GM12878 (cell line): ENCODE results near the gene ST6GAL2. TPM values are rescaled to one million over a fixed set of nuclear protein-coding genes. Genes with fewer than 3 reads are reported as not detected.

Source experiments
- ATAC-seq: fragments of 200-7000 bp; cut with Tn5 transposase; 3 replicates; pipeline ENCODE4 v1.9.1; 2020; ENCODE audit warnings: mild to moderate bottlenecking, moderate library complexity
- BruUV-seq: library from RNA; stranded (reverse); fragments of 400-500 nt; replicated peaks from 2 replicates; lab custom pipeline; 2021; lab: Mats Ljungman, UMichigan
- CTCF ChIA-PET: fragments of 300-600 bp; sonication (Branson Sonifier 250); formaldehyde crosslinking; extraction: SDS; loops from one replicate; lab custom pipeline; 2021; ENCODE audit warnings: inconsistent platforms; lab: Yijun Ruan, JAX
- POLR2A ChIA-PET: fragments of 350-600 bp; formaldehyde crosslinking; extraction: SDS; loops from one replicate; lab custom pipeline; 2021; ENCODE audit warnings: inconsistent platforms; lab: Charles Lee
- RAD21 ChIA-PET: fragments of 300-600 bp; sonication (Branson Sonifier 250); formaldehyde crosslinking; loops from one replicate; lab custom pipeline; 2023; ENCODE audit warnings: antibody characterized with exemption; ENCODE audit not compliant: unreplicated experiment; lab: Charles Lee
- SMC1A ChIA-PET: fragments of 300-600 bp; sonication (Branson Sonifier 250); formaldehyde crosslinking; loops from one replicate; lab custom pipeline; 2023; ENCODE audit not compliant: unreplicated experiment, uncharacterized antibody; lab: Charles Lee
- DNase-seq: peaks from one replicate; pipeline ENCODE4 v3.0.0-alpha.2; 2011; ENCODE audit warnings: low read depth, low spot score
- FAIRE-seq: peaks from 3 replicates; lab custom pipeline; 2011; peaks lifted over from hg19 to GRCh38; lab: Jason Lieb, UNC
- H2AFZ ChIP-seq: 2 replicates; pipeline ENCODE4 v1.6.0; 2011; ENCODE audit warnings: low read depth, low read length, control low read depth; ENCODE audit not compliant: control insufficient read depth
- H3K27ac ChIP-seq: 2 replicates; pipeline ENCODE4 v1.5.1; 2011; ENCODE audit warnings: control low read depth; ENCODE audit not compliant: control insufficient read depth, insufficient read depth
- H3K27me3 ChIP-seq, 2 experiments: replicated peaks in 1 of 2; 2 replicates each; pipeline versions ENCODE4 v1.6.0 to v1.6.1; 2011; ENCODE audit warnings: low read length in 1 of 2; ENCODE audit not compliant: control insufficient read depth in 2 of 2, insufficient read depth in 2 of 2
- H3K36me3 ChIP-seq, 2 experiments: 2 replicates each; pipeline ENCODE4 v1.5.1; 2011; ENCODE audit warnings: low read length in 1 of 2; ENCODE audit not compliant: control insufficient read depth in 2 of 2, insufficient read depth in 2 of 2
- H3K4me1 ChIP-seq: 2 replicates; pipeline ENCODE4 v1.6.1; 2011; ENCODE audit warnings: mild to moderate bottlenecking, low read length, moderate library complexity, mixed read lengths; ENCODE audit not compliant: control insufficient read depth, insufficient read depth
- H3K4me2 ChIP-seq: 2 replicates; pipeline ENCODE4 v1.6.0; 2011; ENCODE audit warnings: control low read depth; ENCODE audit not compliant: control insufficient read depth, insufficient read depth
- H3K4me3 ChIP-seq: fragments of 200-600 bp; sonication (generic); 2 replicates; pipeline ENCODE4 v1.5.1; 2016
- H3K79me2 ChIP-seq: 2 replicates; pipeline ENCODE4 v1.6.0; 2011; ENCODE audit warnings: low read length; ENCODE audit not compliant: control insufficient read depth, insufficient read depth
- H3K9ac ChIP-seq: 2 replicates; pipeline ENCODE4 v1.8.0; 2011; ENCODE audit warnings: low read length, control low read depth, mixed read lengths; ENCODE audit not compliant: control insufficient read depth, insufficient read depth
- H3K9me3 ChIP-seq: replicated peaks from 3 replicates; pipeline ENCODE4 v1.5.1; 2011; ENCODE audit warnings: mild to moderate bottlenecking, low read length; ENCODE audit not compliant: control insufficient read depth, insufficient read depth
- H4K20me1 ChIP-seq: 2 replicates; pipeline ENCODE4 v1.6.0; 2011; ENCODE audit not compliant: control insufficient read depth, insufficient read depth
- CBX3 ChIP-seq: fragments of 200-600 bp; sonication (generic); IDR thresholded peaks from 2 replicates; pipeline ENCODE4 v1.6.1; 2016; ENCODE audit warnings: low read depth, borderline replicate concordance
- EP300 ChIP-seq, 2 experiments: fragments of 150-350 bp in 1 of 2; IDR thresholded peaks; 2 replicates each; pipeline ENCODE4 v1.6.1; 2011 to 2012; ENCODE audit warnings: low read depth in 2 of 2, low read length in 2 of 2, borderline replicate concordance in 1 of 2, improper control_type of control experiment in 1 of 2, inconsistent platforms in 1 of 2; ENCODE audit not compliant: control insufficient read depth in 1 of 2
- GATAD2B ChIP-seq: fragments of 450-650 bp; conservative IDR thresholded peaks from 2 replicates; pipeline ENCODE4 v1.6.1; 2017; ENCODE audit warnings: low read depth, mild to moderate bottlenecking, moderate library complexity
- IKZF1 ChIP-seq: fragments of 450-650 bp; conservative IDR thresholded peaks from 2 replicates; pipeline ENCODE4 v1.6.1; 2017; ENCODE audit warnings: antibody characterized with exemption, mild to moderate bottlenecking
- NFYA ChIP-seq: IDR thresholded peaks from 2 replicates; pipeline ENCODE4 v1.6.1; 2011; ENCODE audit warnings: low read depth, mild to moderate bottlenecking, low read length, improper control_type of control experiment, borderline replicate concordance
- PML ChIP-seq: IDR thresholded peaks from 2 replicates; pipeline ENCODE4 v1.6.1; 2012; ENCODE audit warnings: low read length, inconsistent platforms
- SIX5 ChIP-seq: IDR thresholded peaks from 2 replicates; pipeline ENCODE4 v1.6.1; 2011; ENCODE audit warnings: mild to moderate bottlenecking, low read depth, low read length, moderate library complexity; ENCODE audit not compliant: severe bottlenecking
- SMARCA5 ChIP-seq: fragments of 450-650 bp; IDR thresholded peaks from 2 replicates; pipeline ENCODE4 v1.6.1; 2017; ENCODE audit warnings: mild to moderate bottlenecking
- WGBS: methylation state at CpG from one replicate; pipeline ENCODE4 v1.1.6; 2016; ENCODE audit warnings: low lambda C conversion rate; ENCODE audit not compliant: insufficient replicate concordance, insufficient coverage; ENCODE audit errors: missing lambda C conversion rate; 5-methylcytosine and 5-hydroxymethylcytosine counted together
- in situ Hi-C: fragments of 300-500 bp; cut with MboI; formaldehyde crosslinking; loops from 9 replicates; pipeline ENCODE4 v1.14.3; 2018; ENCODE audit warnings: mixed read lengths
- intact Hi-C: fragments of 100-400 bp; cut with micrococcal nuclease; formaldehyde crosslinking; loops from one replicate; pipeline ENCODE4 v1.14.2; 2022; ENCODE audit not compliant: unreplicated experiment
- polyA plus RNA-seq, 11 experiments: library from polyadenylated mRNA; depleted of rRNA in 4 of 11; unstranded in 6 of 11; stranded (reverse) in 5 of 11; fragments of >200 nt; fragmentation: Nextera tagmentation in 4 of 11; fragmentation: Illumina TruSeq in 1 of 11; extraction: Ambion mirVana in 4 of 11; extraction: Trizol in 1 of 11; gene quantifications; 1 replicate in 1 of 11; 2 replicates in 10 of 11; pipeline versions ENCODE4 v1.2.1 to v1.2.3, GENCODE V29; 2011 to 2016; ENCODE audit warnings: inconsistent platforms in 2 of 11, missing spikeins in 2 of 11, low read depth in 1 of 11
- total RNA-seq, 4 experiments: library from RNA; depleted of rRNA in 3 of 4; stranded (reverse); fragments of >200 nt in 3 of 4; fragmentation: Illumina TruSeq in 1 of 4; extraction: Trizol in 1 of 4; gene quantifications; 2 replicates each; pipeline versions ENCODE4 v1.2.1 to v1.2.3, GENCODE V29; 2013 to 2021
- TF ChIP-seq, protein P1 (sequence below): fragments of 450-650 bp; IDR thresholded peaks from 2 replicates; pipeline ENCODE4 v1.6.1; 2017; ENCODE audit warnings: borderline replicate concordance
- TF ChIP-seq, protein P2 (sequence below): fragments of 450-650 bp; formaldehyde crosslinking; IDR thresholded peaks from 2 replicates; pipeline ENCODE4 v1.4.0; 2020; ENCODE audit warnings: mild to moderate bottlenecking, moderate library complexity
- TF ChIP-seq, protein P3 (sequence below): fragments of 450-650 bp; IDR thresholded peaks from 2 replicates; pipeline ENCODE4 v1.6.1; 2017; ENCODE audit warnings: mild to moderate bottlenecking

ST6GAL2 gene
- total and polyA plus RNA-seq, 10 of the 15 experiments (the other 5 are each of a cell fraction or from before 2014, with no cell fraction given), result not detected

DNA sequence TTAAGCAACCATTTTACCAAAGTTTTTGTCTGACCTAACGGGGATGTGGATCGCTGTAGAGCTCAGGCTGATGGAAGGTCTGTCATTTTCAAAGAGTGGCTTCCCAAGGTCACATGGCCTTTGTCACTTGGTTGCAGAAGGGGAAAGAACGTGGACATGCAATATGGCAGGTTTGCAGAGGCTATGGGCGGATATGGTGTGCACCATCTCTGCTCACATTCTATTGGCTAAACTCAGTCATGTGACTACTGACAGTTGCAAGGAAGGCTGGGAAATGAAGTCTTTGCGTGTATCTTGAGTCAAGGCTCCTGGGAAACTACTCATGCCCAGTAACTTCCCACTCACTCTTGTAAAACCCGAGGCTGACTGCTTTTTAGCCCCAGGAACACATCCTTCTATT, 96.8 kb downstream of the ST6GAL2 start:
- 0 out of 3 replicates have a peak, but pooled peaks have one; percentile 42 for ATAC-seq
- H3K36me3 ChIP-seq, result no peaks in the 10 kb centered on the region
- CTCF ChIA-PET, result no interaction called here
- no TSS peak for BruUV-seq
- TF ChIP-seq CBX3 (no peak), SIX5 (peak; percentile 40)
- H3K4me3 ChIP-seq, result no peak overlapping the region
- H3K9ac ChIP-seq, result no peak overlapping the region
- H3K9me3 ChIP-seq, result no peaks in the 10 kb centered on the region; the same call in 2 of the 3 replicates
- 27% methylated on average over 6 of the region's 6 CpGs for WGBS
- SMC1A ChIA-PET, result no interaction called here
- H2AFZ ChIP-seq, result no peak overlapping the region
- no peak overlapping the region for H3K4me2 ChIP-seq
- RAD21 ChIA-PET, result no interaction called here
- H3K27me3 ChIP-seq, result no peaks in the 10 kb centered on the region
- H3K79me2 ChIP-seq, result no peaks in the 10 kb centered on the region
- POLR2A ChIA-PET, result no interaction called here
- intact Hi-C loops (no loop called here), in situ Hi-C loops (no loop called here)
- H3K27ac ChIP-seq, result no peak overlapping the region
- DNase-seq, result no peak
- H4K20me1 ChIP-seq, result no peaks in the 10 kb centered on the region
- no peaks in the 10 kb centered on the region for H3K4me1 ChIP-seq
- no peak for FAIRE-seq

DNA sequence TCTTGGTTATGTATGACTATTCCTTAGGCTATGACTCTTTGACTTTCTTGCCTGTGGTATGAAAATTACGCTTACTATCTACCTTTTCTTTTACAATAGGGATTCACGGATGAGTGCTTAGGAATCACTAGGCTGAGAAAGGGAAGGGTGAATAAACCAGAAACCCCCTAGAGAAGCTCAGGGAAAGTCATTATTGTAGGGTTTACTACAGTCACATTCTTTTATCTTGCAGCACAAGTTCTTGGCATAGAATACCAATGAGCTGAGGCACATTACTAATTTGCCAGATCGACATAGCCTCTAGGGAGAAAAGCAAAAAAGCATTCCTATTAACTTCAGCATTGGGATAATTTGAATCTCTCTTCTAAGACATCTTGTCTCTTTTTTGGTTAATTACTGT, 103.3 kb downstream of the ST6GAL2 start:
- ChIA-PET RAD21 (no interaction called here), CTCF (no interaction called here), POLR2A (no interaction called here), SMC1A (interaction anchor here (0.6 kb wide), 1 partner anchor 560 kb away, joined by 3 read pairs; no protein-coding TSS in a partner anchor)
- H2AFZ ChIP-seq, result no peak overlapping the region
- no peak overlapping the region for H3K4me3 ChIP-seq
- no peaks in the 10 kb centered on the region for H3K79me2 ChIP-seq
- BruUV-seq, result no TSS peak
- no peaks in the 10 kb centered on the region for H3K27me3 ChIP-seq
- no peak for FAIRE-seq
- 12% methylated on average over 3 of the region's 3 CpGs for WGBS
- no peak overlapping the region for H3K4me2 ChIP-seq
- no peak for DNase-seq
- no peak overlapping the region for H3K9ac ChIP-seq
- in situ Hi-C loops (no loop called here), intact Hi-C loops (no loop called here)
- ATAC-seq, result no peak
- no peaks in the 10 kb centered on the region for H3K9me3 ChIP-seq
- no peak overlapping the region for H3K27ac ChIP-seq
- H4K20me1 ChIP-seq, result no peaks in the 10 kb centered on the region
- no peaks in the 10 kb centered on the region for H3K36me3 ChIP-seq
- no peaks in the 10 kb centered on the region for H3K4me1 ChIP-seq
- TF ChIP-seq, protein P1, sequence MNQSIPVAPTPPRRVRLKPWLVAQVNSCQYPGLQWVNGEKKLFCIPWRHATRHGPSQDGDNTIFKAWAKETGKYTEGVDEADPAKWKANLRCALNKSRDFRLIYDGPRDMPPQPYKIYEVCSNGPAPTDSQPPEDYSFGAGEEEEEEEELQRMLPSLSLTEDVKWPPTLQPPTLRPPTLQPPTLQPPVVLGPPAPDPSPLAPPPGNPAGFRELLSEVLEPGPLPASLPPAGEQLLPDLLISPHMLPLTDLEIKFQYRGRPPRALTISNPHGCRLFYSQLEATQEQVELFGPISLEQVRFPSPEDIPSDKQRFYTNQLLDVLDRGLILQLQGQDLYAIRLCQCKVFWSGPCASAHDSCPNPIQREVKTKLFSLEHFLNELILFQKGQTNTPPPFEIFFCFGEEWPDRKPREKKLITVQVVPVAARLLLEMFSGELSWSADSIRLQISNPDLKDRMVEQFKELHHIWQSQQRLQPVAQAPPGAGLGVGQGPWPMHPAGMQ, result no peak
- no peak for TF ChIP-seq EP300 (IDR thresholded peaks at IDR 0.05; ENCODE audit: borderline replicate concordance in 1 of 2, control insufficient read depth in 1 of 2, low read depth in 2 of 2, low read length in 2 of 2)
- no peak for TF ChIP-seq SMARCA5
- TF ChIP-seq, protein P2, sequence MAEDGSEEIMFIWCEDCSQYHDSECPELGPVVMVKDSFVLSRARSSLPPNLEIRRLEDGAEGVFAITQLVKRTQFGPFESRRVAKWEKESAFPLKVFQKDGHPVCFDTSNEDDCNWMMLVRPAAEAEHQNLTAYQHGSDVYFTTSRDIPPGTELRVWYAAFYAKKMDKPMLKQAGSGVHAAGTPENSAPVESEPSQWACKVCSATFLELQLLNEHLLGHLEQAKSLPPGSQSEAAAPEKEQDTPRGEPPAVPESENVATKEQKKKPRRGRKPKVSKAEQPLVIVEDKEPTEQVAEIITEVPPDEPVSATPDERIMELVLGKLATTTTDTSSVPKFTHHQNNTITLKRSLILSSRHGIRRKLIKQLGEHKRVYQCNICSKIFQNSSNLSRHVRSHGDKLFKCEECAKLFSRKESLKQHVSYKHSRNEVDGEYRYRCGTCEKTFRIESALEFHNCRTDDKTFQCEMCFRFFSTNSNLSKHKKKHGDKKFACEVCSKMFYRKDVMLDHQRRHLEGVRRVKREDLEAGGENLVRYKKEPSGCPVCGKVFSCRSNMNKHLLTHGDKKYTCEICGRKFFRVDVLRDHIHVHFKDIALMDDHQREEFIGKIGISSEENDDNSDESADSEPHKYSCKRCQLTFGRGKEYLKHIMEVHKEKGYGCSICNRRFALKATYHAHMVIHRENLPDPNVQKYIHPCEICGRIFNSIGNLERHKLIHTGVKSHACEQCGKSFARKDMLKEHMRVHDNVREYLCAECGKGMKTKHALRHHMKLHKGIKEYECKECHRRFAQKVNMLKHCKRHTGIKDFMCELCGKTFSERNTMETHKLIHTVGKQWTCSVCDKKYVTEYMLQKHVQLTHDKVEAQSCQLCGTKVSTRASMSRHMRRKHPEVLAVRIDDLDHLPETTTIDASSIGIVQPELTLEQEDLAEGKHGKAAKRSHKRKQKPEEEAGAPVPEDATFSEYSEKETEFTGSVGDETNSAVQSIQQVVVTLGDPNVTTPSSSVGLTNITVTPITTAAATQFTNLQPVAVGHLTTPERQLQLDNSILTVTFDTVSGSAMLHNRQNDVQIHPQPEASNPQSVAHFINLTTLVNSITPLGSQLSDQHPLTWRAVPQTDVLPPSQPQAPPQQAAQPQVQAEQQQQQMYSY, result no peak
- no peak for TF ChIP-seq GATAD2B
- TF ChIP-seq, protein P3, sequence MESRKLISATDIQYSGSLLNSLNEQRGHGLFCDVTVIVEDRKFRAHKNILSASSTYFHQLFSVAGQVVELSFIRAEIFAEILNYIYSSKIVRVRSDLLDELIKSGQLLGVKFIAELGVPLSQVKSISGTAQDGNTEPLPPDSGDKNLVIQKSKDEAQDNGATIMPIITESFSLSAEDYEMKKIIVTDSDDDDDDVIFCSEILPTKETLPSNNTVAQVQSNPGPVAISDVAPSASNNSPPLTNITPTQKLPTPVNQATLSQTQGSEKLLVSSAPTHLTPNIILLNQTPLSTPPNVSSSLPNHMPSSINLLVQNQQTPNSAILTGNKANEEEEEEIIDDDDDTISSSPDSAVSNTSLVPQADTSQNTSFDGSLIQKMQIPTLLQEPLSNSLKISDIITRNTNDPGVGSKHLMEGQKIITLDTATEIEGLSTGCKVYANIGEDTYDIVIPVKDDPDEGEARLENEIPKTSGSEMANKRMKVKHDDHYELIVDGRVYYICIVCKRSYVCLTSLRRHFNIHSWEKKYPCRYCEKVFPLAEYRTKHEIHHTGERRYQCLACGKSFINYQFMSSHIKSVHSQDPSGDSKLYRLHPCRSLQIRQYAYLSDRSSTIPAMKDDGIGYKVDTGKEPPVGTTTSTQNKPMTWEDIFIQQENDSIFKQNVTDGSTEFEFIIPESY, result no peak
- no peak for TF ChIP-seq PML
- TF ChIP-seq IKZF1, result no peak
- TF ChIP-seq NFYA, result no peak
